GM19468 (cell line): ENCODE data around the gene OTOGL.

Experiments used
- ATAC-seq: cut with Tn5 transposase; IDR thresholded peaks from one replicate; pipeline ENCODE4 v1.9.1; 2021; ENCODE audit warnings: mild to moderate bottlenecking, moderate library complexity, moderate number of reproducible peaks; ENCODE audit not compliant: unreplicated experiment; ENCODE audit errors: extremely low read depth

Gene OTOGL

GRCh38 chr12:80422550-80422949 is 323.2 kb downstream of the OTOGL start:
- ATAC-seq: no peak
